ENCODE data around the gene STEAP2. TPM values are rescaled to one million over a fixed set of nuclear protein-coding genes. Genes with fewer than 3 reads are reported as not detected.

Gene STEAP2
- total RNA-seq, 1 experiment from 2014 or later = 134 TPM

DNA sequence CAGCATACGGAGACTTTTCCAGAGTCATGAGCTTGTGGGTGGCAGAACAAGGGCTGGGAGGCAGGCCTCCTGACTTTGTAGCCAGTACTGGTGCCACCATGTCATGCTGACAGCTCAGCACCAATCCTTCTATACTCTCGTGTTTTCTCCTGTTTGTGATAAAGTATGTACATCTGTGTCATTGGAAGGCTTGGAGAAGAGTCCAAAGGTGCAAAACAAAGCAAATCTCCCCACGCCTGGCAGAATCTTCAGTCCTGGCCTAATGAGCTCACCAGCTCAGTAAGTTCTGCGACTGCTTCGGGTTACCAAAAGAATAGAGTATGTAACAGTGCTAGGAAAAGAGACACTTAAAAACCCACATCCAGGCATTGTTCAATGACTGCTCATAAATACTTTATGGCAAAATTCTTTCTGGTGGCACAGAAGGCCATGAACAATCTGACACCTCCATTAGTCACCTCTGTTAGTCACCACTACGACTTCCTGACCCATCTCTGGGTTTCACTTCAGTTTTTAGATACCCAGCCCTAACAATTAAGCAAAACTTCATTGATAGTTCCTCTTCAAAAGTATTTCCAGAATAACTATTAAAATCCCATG, 32.8 kb upstream of the STEAP2 start:
- peak; percentile 56 for DNase-seq (ENCODE audit: low spot score)
- TF ChIP-seq EZH2 (IDR thresholded peaks at IDR 0.05; ENCODE audit: borderline replicate concordance, low read depth, low read length, poor library complexity, severe bottlenecking) (no peak), CTCF (conservative IDR thresholded peaks at IDR 0.05; ENCODE audit: low read depth, low read length) (no peak)
- ChIA-PET CTCF (no interaction called here), POLR2A (ENCODE audit: low non-redundant PET) (no interaction called here)
- peak overlapping the region; percentile 8 for H3K4me3 ChIP-seq (ENCODE audit: low read depth, low read length, poor library complexity, severe bottlenecking)
- H3K27ac ChIP-seq (ENCODE audit: low read depth, low read length, poor library complexity, severe bottlenecking) = peak overlapping the region; percentile 70
- no TSS peak for BruUV-seq (replicated peaks)
- peaks cover 18% of the 10 kb centered on the region for H3K9me3 ChIP-seq (ENCODE audit: low read depth, low read length, poor library complexity, severe bottlenecking)
- no peaks in the 10 kb centered on the region for H3K36me3 ChIP-seq (ENCODE audit: insufficient read depth, low read length, poor library complexity, severe bottlenecking)
- H3K27me3 ChIP-seq (replicated peaks; ENCODE audit: insufficient read depth, low read depth, low read length, poor library complexity) = no peaks in the 10 kb centered on the region
- intact Hi-C loops (cut with micrococcal nuclease; ENCODE audit: unreplicated experiment) = no loop called here
- peaks cover 23% of the 10 kb centered on the region for H3K4me1 ChIP-seq (ENCODE audit: insufficient read depth, low read length, poor library complexity, severe bottlenecking)

- no peaks in the 10 kb centered on the region for H3K27me3 ChIP-seq (replicated peaks; ENCODE audit: insufficient read depth, low read depth, low read length, poor library complexity)
- intact Hi-C loops (cut with micrococcal nuclease; ENCODE audit: unreplicated experiment) = no loop called here
- DNase-seq (ENCODE audit: low spot score) = peak; percentile 53
- peaks cover 23% of the 10 kb centered on the region for H3K4me1 ChIP-seq (ENCODE audit: insufficient read depth, low read length, poor library complexity, severe bottlenecking)
- no peaks in the 10 kb centered on the region for H3K36me3 ChIP-seq (ENCODE audit: insufficient read depth, low read length, poor library complexity, severe bottlenecking)
- ChIA-PET CTCF (no interaction called here), POLR2A (ENCODE audit: low non-redundant PET) (no interaction called here)
- TSS peak; percentile 58 for BruUV-seq (replicated peaks)
- peak overlapping the region; percentile 70 for H3K27ac ChIP-seq (ENCODE audit: low read depth, low read length, poor library complexity, severe bottlenecking)
- TF ChIP-seq CTCF (conservative IDR thresholded peaks at IDR 0.05; ENCODE audit: low read depth, low read length) = no peak
- no peak for TF ChIP-seq EZH2 (IDR thresholded peaks at IDR 0.05; ENCODE audit: borderline replicate concordance, low read depth, low read length, poor library complexity, severe bottlenecking)
- peaks cover 18% of the 10 kb centered on the region for H3K9me3 ChIP-seq (ENCODE audit: low read depth, low read length, poor library complexity, severe bottlenecking)
- H3K4me3 ChIP-seq (ENCODE audit: low read depth, low read length, poor library complexity, severe bottlenecking) = peak overlapping the region; percentile 8
These were observed 31.4 kb upstream of the STEAP2 start for GRCh38 chr7:90180011-90180585.

- Histone ChIP-seq H3K36me3 (ENCODE audit: insufficient read depth, low read length, poor library complexity, severe bottlenecking) (no peaks in the 10 kb centered on the region), H3K27ac (ENCODE audit: low read depth, low read length, poor library complexity, severe bottlenecking) (peak overlapping the region; percentile 70)
These were observed 30.9 kb upstream of the STEAP2 start for GRCh38 chr7:90180649-90181048.

More at GRCh38 chr7:90180649-90181048, 30.9 kb upstream of the STEAP2 start:
- intact Hi-C loops (cut with micrococcal nuclease; ENCODE audit: unreplicated experiment) = no loop called here
- Histone ChIP-seq H3K27me3 (replicated peaks; ENCODE audit: insufficient read depth, low read depth, low read length, poor library complexity) (no peaks in the 10 kb centered on the region), H3K9me3 (ENCODE audit: low read depth, low read length, poor library complexity, severe bottlenecking) (peaks cover 16% of the 10 kb centered on the region), H3K4me1 (ENCODE audit: insufficient read depth, low read length, poor library complexity, severe bottlenecking) (peaks cover 23% of the 10 kb centered on the region), H3K4me3 (ENCODE audit: low read depth, low read length, poor library complexity, severe bottlenecking) (no peak overlapping the region)
- DNase-seq (ENCODE audit: low spot score) = no peak
- CTCF ChIA-PET = no interaction called here
- no peak for TF ChIP-seq CTCF (conservative IDR thresholded peaks at IDR 0.05; ENCODE audit: low read depth, low read length)
- no peak for TF ChIP-seq EZH2 (IDR thresholded peaks at IDR 0.05; ENCODE audit: borderline replicate concordance, low read depth, low read length, poor library complexity, severe bottlenecking)
- POLR2A ChIA-PET (ENCODE audit: low non-redundant PET) = no interaction called here
- BruUV-seq (replicated peaks) = no TSS peak
